Tibial nerve (tissue), 4 donors: ENCODE results near the gene DNAJC4. TPM values are rescaled to one million over a fixed set of nuclear protein-coding genes. Genes with fewer than 3 reads are reported as not detected.

ENCODE experiments used
- DNase-seq, 2 donors: peaks; one replicate each; pipeline ENCODE4 v3.0.0-alpha.2; 2019; ENCODE audit warnings: low spot score in 2 of 2
- H3K27ac ChIP-seq, 4 donors: fragments of 200-600 bp; sonication (generic) in 3 of 4; one replicate each; pipeline ENCODE4 v1.5.1; 2017 to 2019; ENCODE audit warnings: mild to moderate bottlenecking in 1 of 4
- H3K27me3 ChIP-seq, 2 donors: fragments of 200-600 bp; sonication (generic) in 1 of 2; one replicate each; pipeline versions ENCODE4 v1.5.1 to v1.6.0; 2017 to 2019
- H3K36me3 ChIP-seq, 3 donors: fragments of 200-600 bp; sonication (generic); one replicate each; pipeline ENCODE4 v1.5.1; 2018 to 2019
- H3K4me1 ChIP-seq, 4 donors: fragments of 200-600 bp; sonication (generic) in 3 of 4; one replicate each; pipeline ENCODE4 v1.5.1; 2017 to 2019
- H3K4me3 ChIP-seq, 4 donors: fragments of 200-600 bp; sonication (generic) in 3 of 4; one replicate each; pipeline ENCODE4 v1.5.1; 2017 to 2019; ENCODE audit warnings: mild to moderate bottlenecking in 1 of 4, moderate library complexity in 1 of 4
- H3K9me3 ChIP-seq, 4 donors: fragments of 200-600 bp; sonication (generic) in 3 of 4; one replicate each; pipeline ENCODE4 v1.5.1; 2017 to 2019
- CTCF ChIP-seq, 5 experiments: fragments of 200-600 bp in 3 of 5; fragments of 450-650 bp in 2 of 5; sonication (generic) in 3 of 5; IDR thresholded peaks; one replicate each; pipeline ENCODE4 v1.5.1; 2016 to 2019; ENCODE audit warnings: antibody characterized with exemption in 5 of 5, mild to moderate bottlenecking in 3 of 5, moderate library complexity in 2 of 5
- EP300 ChIP-seq, 2 donors: sonication (generic); formaldehyde crosslinking; IDR thresholded peaks; one replicate each; pipeline ENCODE4 v1.6.1; 2017; ENCODE audit warnings: antibody characterized with exemption in 2 of 2, mild to moderate bottlenecking in 1 of 2
- POLR2A ChIP-seq, 2 donors: fragments of 450-650 bp; IDR thresholded peaks; one replicate each; pipeline ENCODE4 v1.6.1; 2017; ENCODE audit warnings: antibody characterized with exemption in 2 of 2, mild to moderate bottlenecking in 2 of 2, moderate library complexity in 2 of 2
- WGBS, 2 donors: methylation state at CpG; one replicate each; pipeline ENCODE4 v1.1.5; 2018; 5-methylcytosine and 5-hydroxymethylcytosine counted together
- total RNA-seq, 4 donors: library from RNA; depleted of rRNA; stranded (reverse); fragments of >200 nt; gene quantifications; one replicate each; pipeline ENCODE4 v1.1.0, GENCODE V29; 2016

Gene DNAJC4
- total RNA-seq, 4 donors from 2014 or later, result 20.1 to 42.0 (median 25.8) TPM

GRCh38 chr11:64263021-64263946 is 32.9 kb downstream of the DNAJC4 start:
- no peaks in the 10 kb centered on the region for H3K9me3 ChIP-seq
- H3K27ac ChIP-seq, result no peak overlapping the region
- H3K27me3 ChIP-seq, result no peaks in the 10 kb centered on the region
- no peak for DNase-seq
- TF ChIP-seq EP300 (IDR thresholded peaks at IDR 0.05) (no peak), CTCF (IDR thresholded peaks at IDR 0.05) (no peak), POLR2A (IDR thresholded peaks at IDR 0.05) (no peak)
- no peak overlapping the region for H3K4me3 ChIP-seq
- 69 to 72% methylated on average over 16 to 28 of the region's 29 CpGs for WGBS, 2 donors
- peaks cover 0 to 89% (median 6%) of the 10 kb centered on the region in 3 donors for H3K36me3 ChIP-seq
- peaks cover 0 to 17% (median 13%) of the 10 kb centered on the region in 4 donors for H3K4me1 ChIP-seq

- no peak overlapping the region for H3K4me3 ChIP-seq
- 79 to 87% methylated on average over 8 of the region's 8 CpGs for WGBS, 2 donors
- TF ChIP-seq EP300 (IDR thresholded peaks at IDR 0.05), result no peak
- no peak for TF ChIP-seq CTCF (IDR thresholded peaks at IDR 0.05)
- TF ChIP-seq POLR2A (IDR thresholded peaks at IDR 0.05), result no peak
- no peak for DNase-seq
- no peaks in the 10 kb centered on the region for H3K27me3 ChIP-seq
- H3K4me1 ChIP-seq, result peaks cover 0 to 23% (median 20%) of the 10 kb centered on the region in 4 donors
- no peaks in the 10 kb centered on the region for H3K9me3 ChIP-seq
- H3K27ac ChIP-seq, result no peak overlapping the region
- peaks cover 0 to 82% (median 3%) of the 10 kb centered on the region in 3 donors for H3K36me3 ChIP-seq
Observed at GRCh38 chr11:64263947-64264317, 33.6 kb downstream of the DNAJC4 start.

- H3K4me3 ChIP-seq, result no peak overlapping the region
- TF ChIP-seq EP300 (IDR thresholded peaks at IDR 0.05), result no peak
- TF ChIP-seq POLR2A (IDR thresholded peaks at IDR 0.05), result no peak
- no peak for TF ChIP-seq CTCF (IDR thresholded peaks at IDR 0.05)
- WGBS, 2 donors, result 83 to 89% methylated on average over 10 of the region's 10 CpGs
- H3K9me3 ChIP-seq, result no peaks in the 10 kb centered on the region
- peaks cover 0 to 27% (median 21%) of the 10 kb centered on the region in 4 donors for H3K4me1 ChIP-seq
- no peak for DNase-seq
- peaks cover 0 to 78% (median 0%) of the 10 kb centered on the region in 3 donors for H3K36me3 ChIP-seq
- H3K27ac ChIP-seq, result no peak overlapping the region
- no peaks in the 10 kb centered on the region for H3K27me3 ChIP-seq
Observed at GRCh38 chr11:64264371-64264852, 34.1 kb downstream of the DNAJC4 start.

GRCh38 chr11:64265176-64266160 is 35.1 kb downstream of the DNAJC4 start:
- WGBS, 2 donors, result 91% methylated on average over 33 of the region's 35 CpGs
- H3K27ac ChIP-seq, result no peak overlapping the region
- H3K36me3 ChIP-seq, result peaks cover 0 to 67% (median 0%) of the 10 kb centered on the region in 3 donors
- no peak for DNase-seq
- TF ChIP-seq CTCF (IDR thresholded peaks at IDR 0.05), result no peak
- no peak for TF ChIP-seq EP300 (IDR thresholded peaks at IDR 0.05)
- no peak for TF ChIP-seq POLR2A (IDR thresholded peaks at IDR 0.05)
- H3K4me3 ChIP-seq, result no peak overlapping the region
- peaks cover 0 to 27% (median 21%) of the 10 kb centered on the region in 4 donors for H3K4me1 ChIP-seq
- H3K9me3 ChIP-seq, result no peaks in the 10 kb centered on the region
- no peaks in the 10 kb centered on the region for H3K27me3 ChIP-seq
